Panc1 (cell line): ENCODE data around the gene SGPP2. TPM values are rescaled to one million over a fixed set of nuclear protein-coding genes. Genes with fewer than 3 reads are reported as not detected.

Source experiments
- ATAC-seq: fragments of 200-7000 bp; cut with Tn5 transposase; 2 replicates; pipeline ENCODE4 v1.9.1; 2020; ENCODE audit warnings: mild to moderate bottlenecking, moderate library complexity
- Bru-seq: library from RNA; stranded (reverse); fragments of 400-500 nt; gene quantifications from one replicate; lab custom pipeline; 2021; lab: Mats Ljungman, UMichigan
- BruChase-seq, 2 experiments: library from RNA; stranded (reverse); fragments of 400-500 nt; gene quantifications; one replicate each; lab custom pipeline; 2021; lab: Mats Ljungman, UMichigan
- BruUV-seq: library from RNA; stranded (reverse); fragments of 400-500 nt; replicated peaks from 2 replicates; lab custom pipeline; 2021; lab: Mats Ljungman, UMichigan
- CTCF ChIA-PET: fragments of 300-600 bp; sonication (Branson Sonifier 250); formaldehyde crosslinking; loops from one replicate; lab custom pipeline; 2022; ENCODE audit warnings: antibody characterized with exemption; lab: Charles Lee
- POLR2A ChIA-PET: fragments of 300-600 bp; sonication (Branson Sonifier 250); formaldehyde crosslinking; loops from one replicate; lab custom pipeline; 2022; ENCODE audit warnings: antibody characterized with exemption; lab: Charles Lee
- DNase-seq: peaks from one replicate; pipeline ENCODE4 v3.0.0-alpha.2; 2010; ENCODE audit warnings: low read depth, low spot score
- H3K27ac ChIP-seq: 2 replicates; pipeline ENCODE4 v1.5.1; 2011; ENCODE audit warnings: mild to moderate bottlenecking, low read length, inconsistent platforms
- H3K27me3 ChIP-seq: fragments of 200-500 bp; sonication (Bioruptor generic); 2 replicates; pipeline ENCODE4 v1.6.0; 2014; ENCODE audit warnings: low read length, inconsistent platforms; ENCODE audit not compliant: control insufficient read depth, insufficient read depth
- H3K36me3 ChIP-seq: fragments of 200-500 bp; sonication (Bioruptor generic); 2 replicates; pipeline ENCODE4 v1.5.1; 2014; ENCODE audit warnings: inconsistent platforms, mild to moderate bottlenecking, low read length, moderate library complexity; ENCODE audit not compliant: control insufficient read depth, insufficient read depth
- H3K4me1 ChIP-seq: 2 replicates; pipeline ENCODE4 v1.5.1; 2011; ENCODE audit warnings: inconsistent platforms, mild to moderate bottlenecking, low read length, moderate library complexity; ENCODE audit not compliant: control insufficient read depth, insufficient read depth
- H3K4me3 ChIP-seq, 2 experiments: 2 replicates each; pipeline ENCODE4 v1.5.1; 2011 to 2012; ENCODE audit warnings: low read depth in 2 of 2, low read length in 2 of 2, mild to moderate bottlenecking in 2 of 2, inconsistent platforms in 1 of 2, moderate library complexity in 1 of 2
- H3K9me3 ChIP-seq: fragments of 200-500 bp; sonication (Bioruptor generic); 2 replicates; pipeline ENCODE4 v1.5.1; 2014; ENCODE audit warnings: low read depth, mild to moderate bottlenecking, inconsistent platforms, low read length, moderate library complexity; ENCODE audit not compliant: control insufficient read depth, insufficient read depth
- CTCF ChIP-seq: fragments of 450-650 bp; IDR thresholded peaks from 2 replicates; pipeline ENCODE4 v1.5.1; 2017; ENCODE audit warnings: mild to moderate bottlenecking
- POLR2AphosphoS5 ChIP-seq: IDR thresholded peaks from 2 replicates; pipeline ENCODE4 v1.6.1; 2012; ENCODE audit warnings: mild to moderate bottlenecking, low read depth, low read length, moderate library complexity
- REST ChIP-seq, 2 experiments: IDR thresholded peaks; 2 replicates each; pipeline ENCODE4 v1.6.1; 2011 to 2012; ENCODE audit warnings: low read depth in 2 of 2, control low read depth in 1 of 2, low read length in 1 of 2, mild to moderate bottlenecking in 1 of 2, moderate library complexity in 1 of 2; ENCODE audit not compliant: insufficient read depth in 1 of 2
- SIN3A ChIP-seq: IDR thresholded peaks from 2 replicates; pipeline ENCODE4 v1.6.1; 2012; ENCODE audit warnings: low read depth, mild to moderate bottlenecking, low read length, moderate library complexity, borderline replicate concordance; ENCODE audit not compliant: insufficient read depth
- TCF7L2 ChIP-seq: IDR thresholded peaks from 2 replicates; pipeline ENCODE4 v1.6.1; 2011; ENCODE audit warnings: mild to moderate bottlenecking, low read depth, low read length, inconsistent platforms
- in situ Hi-C: cut with HindIII; loops from 2 replicates; pipeline ENCODE4 v1.10.0; 2016; ENCODE audit warnings: low sequenced_read_pairs, low pct_unique_long_range_greater_than_20kb
- intact Hi-C: fragments of 100-400 bp; cut with micrococcal nuclease; formaldehyde crosslinking; loops from one replicate; pipeline ENCODE4 v1.10.0; 2022; ENCODE audit not compliant: unreplicated experiment
- long read RNA-seq: library from polyadenylated mRNA; unstranded; transcript quantifications from one replicate; pipeline ENCODE4 v2.0.0, GENCODE V29; 2021; ENCODE audit not compliant: unreplicated experiment
- polyA plus RNA-seq: library from polyadenylated mRNA; unstranded; fragments of >200 nt; gene quantifications from one replicate; pipeline ENCODE4 v1.2.1, GENCODE V29; 2012; ENCODE audit warnings: missing spikeins; ENCODE audit not compliant: insufficient read length
- total RNA-seq: library from RNA; stranded (reverse); gene quantifications from one replicate; pipeline ENCODE4 v1.2.1, GENCODE V29; 2021; ENCODE audit not compliant: unreplicated experiment

SGPP2 gene
- total RNA-seq (0.05 TPM), Bru-seq, nascent RNA (percentile 7 among the genes with signal in this experiment), BruChase-seq, experiment 1, labeled RNA remaining after a 2-hour chase (percentile 8 among the genes with signal in this experiment), BruChase-seq, experiment 2, labeled RNA remaining after a 6-hour chase (percentile 13 among the genes with signal in this experiment)
- 0.06 TPM for polyA plus RNA-seq
- long read RNA-seq: 0 reads

GRCh38 chr2:222424276-222424728, at the start of gene SGPP2:
TSS of gene SGPP2 (plus strand) at chr2:222424543. CDS start at chr2:222424603, 60 bp downstream.
- in situ Hi-C loops (no loop called here), intact Hi-C loops (no loop called here)
- BruUV-seq: no TSS peak
- no peaks in the 10 kb centered on the region; the same call in 1 of the 2 replicates for H3K4me1 ChIP-seq
- DNase-seq (no peak), ATAC-seq (peak; percentile 68)
- peaks cover 2% of the 10 kb centered on the region; the same call in 1 of the 2 replicates for H3K36me3 ChIP-seq
- POLR2A ChIA-PET: no interaction called here
- H3K27me3 ChIP-seq: peaks cover 25% of the 10 kb centered on the region
- TF ChIP-seq TCF7L2: no peak
- no peak for TF ChIP-seq SIN3A
- TF ChIP-seq CTCF: no peak
- no peak for TF ChIP-seq POLR2AphosphoS5
- no peak for TF ChIP-seq REST (IDR thresholded peaks at IDR 0.05; ENCODE audit: insufficient read depth in 1 of 2, low read depth in 2 of 2, low read length in 1 of 2)
- H3K9me3 ChIP-seq: no peaks in the 10 kb centered on the region
- H3K4me3 ChIP-seq: peak within 1 kb of the TSS; percentile 21 to 36
- CTCF ChIA-PET: interaction anchor here (0.6 kb wide), 1 partner anchor 65 kb away, joined by 4 read pairs; no protein-coding TSS in a partner anchor
- H3K27ac ChIP-seq: no peak within 1 kb of the TSS

GRCh38 chr2:222375798-222376197, 48.5 kb upstream of the SGPP2 start:
- H3K9me3 ChIP-seq: no peaks in the 10 kb centered on the region
- intact Hi-C loops: no loop called here
- no peaks in the 10 kb centered on the region for H3K27me3 ChIP-seq
- H3K36me3 ChIP-seq: no peaks in the 10 kb centered on the region
- ATAC-seq (no peak), DNase-seq (no peak)
- TF ChIP-seq REST (IDR thresholded peaks at IDR 0.05; ENCODE audit: insufficient read depth in 1 of 2, low read depth in 2 of 2, low read length in 1 of 2): no peak
- CTCF ChIA-PET: no interaction called here
- in situ Hi-C loops: no loop called here
- POLR2A ChIA-PET: no interaction called here
- H3K27ac ChIP-seq: no peak overlapping the region
- no peak overlapping the region for H3K4me3 ChIP-seq
- no TSS peak for BruUV-seq
- no peaks in the 10 kb centered on the region for H3K4me1 ChIP-seq
